Colonic mucosa (tissue), 4 donors: ENCODE data around the gene LTBR. TPM values are rescaled to one million over a fixed set of nuclear protein-coding genes. Genes with fewer than 3 reads are reported as not detected.

ENCODE experiments used
- DNase-seq: peaks from one replicate; pipeline ENCODE4 v3.0.0-alpha.2; 2020
- H3K27ac ChIP-seq: fragments of 200-600 bp; one replicate; pipeline ENCODE4 v1.8.0; 2021
- H3K27me3 ChIP-seq: fragments of 200-600 bp; one replicate; pipeline ENCODE4 v1.8.0; 2021
- H3K36me3 ChIP-seq: fragments of 200-600 bp; one replicate; pipeline ENCODE4 v1.8.0; 2021
- H3K4me1 ChIP-seq: fragments of 200-600 bp; one replicate; pipeline ENCODE4 v1.8.0; 2021; ENCODE audit warnings: mild to moderate bottlenecking
- H3K4me3 ChIP-seq: fragments of 200-600 bp; one replicate; pipeline ENCODE4 v1.8.0; 2021
- H3K9ac ChIP-seq, 2 donors: one replicate each; pipeline ENCODE4 v1.7.0; 2013; ENCODE audit warnings: control low read depth in 2 of 2, low read depth in 2 of 2, low read length in 2 of 2
- H3K9me3 ChIP-seq: fragments of 200-600 bp; one replicate; pipeline ENCODE4 v1.8.0; 2021
- CTCF ChIP-seq: fragments of 200-600 bp; IDR thresholded peaks from one replicate; pipeline ENCODE4 v1.8.0; 2022; ENCODE audit warnings: antibody characterized with exemption, mild to moderate bottlenecking
- intact Hi-C: fragments of 100-400 bp; cut with DNase I; formaldehyde crosslinking; loops from one replicate; pipeline ENCODE4 v1.14.1; 2022
- total RNA-seq, 2 donors: library from RNA; stranded (reverse); fragmentation: NEBNext Ultra II Directional in 1 of 2; extraction: Animal tissue kit (Norgen Biotek cat#: 25700) in 1 of 2; gene quantifications; one replicate each; pipeline ENCODE4 v1.2.1, GENCODE V29; 2021
- donor health status: healthy.
- donor health status: DM: no; HTN: no; CAD: no.
- donor health status: DM: no; HTN: no; CAD: no.

LTBR gene
- total RNA-seq, 2 donors from 2014 or later, result 84.8 to 129 TPM

GRCh38 chr12:6437586-6437985 is 53.6 kb downstream of the LTBR start:
- intact Hi-C loops, result no loop called here
- TF ChIP-seq CTCF, result no peak
- Histone ChIP-seq H3K9ac (no peak overlapping the region), H3K27ac (no peak overlapping the region), H3K27me3 (no peaks in the 10 kb centered on the region), H3K4me1 (no peaks in the 10 kb centered on the region), H3K9me3 (no peaks in the 10 kb centered on the region), H3K36me3 (no peaks in the 10 kb centered on the region), H3K4me3 (no peak overlapping the region)
- no peak for DNase-seq

GRCh38 chr12:6438345-6438744 is 54.4 kb downstream of the LTBR start:
- Histone ChIP-seq H3K4me3 (no peak overlapping the region), H3K36me3 (no peaks in the 10 kb centered on the region), H3K4me1 (no peaks in the 10 kb centered on the region), H3K27ac (no peak overlapping the region), H3K27me3 (no peaks in the 10 kb centered on the region), H3K9ac (no peak overlapping the region), H3K9me3 (no peaks in the 10 kb centered on the region)
- intact Hi-C loops, result no loop called here
- DNase-seq, result no peak
- no peak for TF ChIP-seq CTCF

- TF ChIP-seq CTCF, result no peak
- no peaks in the 10 kb centered on the region for H3K4me1 ChIP-seq
- H3K27me3 ChIP-seq, result no peaks in the 10 kb centered on the region
- no peaks in the 10 kb centered on the region for H3K9me3 ChIP-seq
- H3K27ac ChIP-seq, result no peak overlapping the region
- no peak overlapping the region for H3K4me3 ChIP-seq
- no peaks in the 10 kb centered on the region for H3K36me3 ChIP-seq
- no peak overlapping the region for H3K9ac ChIP-seq
- intact Hi-C loops, result no loop called here
- DNase-seq, result no peak
Observed at GRCh38 chr12:6440391-6440790, 56.4 kb downstream of the LTBR start.

Other genes with a start within 250 kb of the LTBR start
- 100 to 1,000 TPM; 589 to 665 TPM for gene CD9, start 183.8 kb upstream of the LTBR start, total RNA-seq
- gene PLEKHG6, start 73.5 kb upstream of the LTBR start, total RNA-seq, result 100 to 1,000 TPM; 107 to 123 TPM
- 100 to 1,000 TPM; 116 to 164 TPM for gene TNFRSF1A, start 42.1 kb upstream of the LTBR start, total RNA-seq
- gene SCNN1A, start 8.6 kb upstream of the LTBR start, total RNA-seq, result 100 to 1,000 TPM; 158 to 188 TPM
- gene CD27, start 60.8 kb downstream of the LTBR start, total RNA-seq, result 1 to 10 TPM; 1.9 to 2.4 TPM
- gene TAPBPL, start 67.9 kb downstream of the LTBR start, total RNA-seq, result 10 to 100 TPM; 44.9 to 57.8 TPM
- gene VAMP1, start 86.5 kb downstream of the LTBR start, total RNA-seq, result 1 to 10 TPM; 3.9 to 4.1 TPM
- 100 to 1,000 TPM; 132 to 220 TPM for gene MRPL51, start 109.1 kb downstream of the LTBR start, total RNA-seq
- 10 to 100 TPM; 35.9 to 94.1 TPM for gene NCAPD2, start 109.9 kb downstream of the LTBR start, total RNA-seq
- gene GAPDH, start 150.4 kb downstream of the LTBR start, total RNA-seq, result 1,000 to 10,000 TPM; 3,442 to 3,768 TPM
- gene IFFO1, start 171.9 kb downstream of the LTBR start, total RNA-seq, result 1 to 10 TPM; 2.5 to 4.1 TPM
- gene NOP2, start 184.1 kb downstream of the LTBR start, total RNA-seq, result 10 to 100 TPM; 19.1 to 39.6 TPM
- 100 to 1,000 TPM; 153 to 199 TPM for gene CHD4, start 223.2 kb downstream of the LTBR start, total RNA-seq